ENCODE results near the gene GRM8. TPM values are rescaled to one million over a fixed set of nuclear protein-coding genes. Genes with fewer than 3 reads are reported as not detected.

The GRM8 gene
- total RNA-seq, 1 experiment from 2014 or later: 1.8 TPM

DNA sequence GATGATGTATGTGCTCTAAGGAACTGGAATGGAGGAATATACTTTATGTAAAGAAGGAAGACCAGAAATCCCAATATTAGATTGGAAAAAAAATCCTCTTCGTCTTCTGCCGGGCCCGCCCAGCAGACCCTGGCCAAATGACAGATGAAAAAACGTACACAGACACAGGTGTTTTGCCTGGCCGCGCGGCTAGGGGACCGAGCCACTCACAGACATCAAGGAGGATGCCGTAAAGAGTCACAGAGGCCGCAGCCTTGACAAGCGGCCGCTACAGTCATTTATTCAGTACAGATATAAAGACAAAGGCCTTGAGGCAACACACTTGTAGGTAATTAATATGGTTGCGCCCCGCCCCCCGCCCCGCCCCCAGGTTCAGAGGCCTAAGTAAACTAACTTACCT, 594.1 kb downstream of the GRM8 start:
- Mint-ChIP-seq H3K27me3 (ENCODE audit: low read depth) (no peaks in the 10 kb centered on the region), H3K4me3 (no peak overlapping the region), H3K36me3 (ENCODE audit: insufficient read depth in 1 of 3, low read depth in 3 of 3) (no peaks in the 10 kb centered on the region), H3K27ac (no peak overlapping the region), H3K4me1 (peaks cover 14 to 31% of the 10 kb centered on the region in 2 experiments), H3K9me3 (no peaks in the 10 kb centered on the region)
- Histone ChIP-seq H3K18ac (ENCODE audit: insufficient read length, low read depth, low read length) (no peak overlapping the region), H3K9me3 (ENCODE audit: control insufficient read depth, low read depth, low read length) (no peaks in the 10 kb centered on the region), H2BK12ac (ENCODE audit: insufficient read length, low read depth, low read length) (no peak overlapping the region), H2BK20ac (ENCODE audit: low read depth, low read length, poor library complexity, severe bottlenecking) (no peak overlapping the region), H3K27ac (ENCODE audit: insufficient read length, low read depth, low read length) (no peak overlapping the region), H4K91ac (ENCODE audit: insufficient read length, low read depth, low read length) (no peak overlapping the region), H2AFZ (ENCODE audit: low read length) (no peak overlapping the region), H2BK5ac (ENCODE audit: insufficient read length, low read length) (no peak overlapping the region), H3K4me2 (ENCODE audit: insufficient read depth, insufficient read length, low read length) (no peak overlapping the region), H3K4ac (ENCODE audit: low read depth, low read length) (no peak overlapping the region), H3K79me1 (ENCODE audit: insufficient read depth, low read depth, low read length, poor library complexity, severe bottlenecking) (no peaks in the 10 kb centered on the region), H4K8ac (replicated peaks; ENCODE audit: insufficient read length, low read depth, low read length) (no peak overlapping the region), H3K23ac (ENCODE audit: insufficient read length, low read depth, low read length) (no peak overlapping the region), H3K14ac (ENCODE audit: insufficient read depth, low read length) (no peak overlapping the region), H3K9ac (ENCODE audit: extremely low read depth, insufficient read length, low read length) (no peak overlapping the region), H3K56ac (ENCODE audit: insufficient read length, low read depth, low read length) (no peak overlapping the region), H2AK5ac (ENCODE audit: insufficient read length, low read length) (no peak overlapping the region), H3K4me1 (ENCODE audit: insufficient read depth, low read length) (no peaks in the 10 kb centered on the region), H3K79me2 (ENCODE audit: insufficient read depth, low read length) (no peaks in the 10 kb centered on the region), H4K20me1 (ENCODE audit: control insufficient read depth, insufficient read depth, insufficient read length) (no peaks in the 10 kb centered on the region), H3K27me3 (ENCODE audit: insufficient read depth, low read length) (no peaks in the 10 kb centered on the region), H2BK15ac (ENCODE audit: low read depth, low read length) (no peak overlapping the region), H3K23me2 (ENCODE audit: insufficient read length, low read depth, low read length, poor library complexity, severe bottlenecking) (no peaks in the 10 kb centered on the region), H2BK120ac (ENCODE audit: low read depth, low read length, poor library complexity, severe bottlenecking) (no peak overlapping the region), H4K5ac (ENCODE audit: insufficient read length, low read depth, low read length) (no peak overlapping the region), H3T11ph (ENCODE audit: low read length) (no peak overlapping the region)
- WGBS (ENCODE audit: extremely low coverage, insufficient read length, low lambda C conversion rate): no CpG with 5 or more reads among the region's 16 CpGs
- DNase-seq: no peak
- TF ChIP-seq, protein P1, sequence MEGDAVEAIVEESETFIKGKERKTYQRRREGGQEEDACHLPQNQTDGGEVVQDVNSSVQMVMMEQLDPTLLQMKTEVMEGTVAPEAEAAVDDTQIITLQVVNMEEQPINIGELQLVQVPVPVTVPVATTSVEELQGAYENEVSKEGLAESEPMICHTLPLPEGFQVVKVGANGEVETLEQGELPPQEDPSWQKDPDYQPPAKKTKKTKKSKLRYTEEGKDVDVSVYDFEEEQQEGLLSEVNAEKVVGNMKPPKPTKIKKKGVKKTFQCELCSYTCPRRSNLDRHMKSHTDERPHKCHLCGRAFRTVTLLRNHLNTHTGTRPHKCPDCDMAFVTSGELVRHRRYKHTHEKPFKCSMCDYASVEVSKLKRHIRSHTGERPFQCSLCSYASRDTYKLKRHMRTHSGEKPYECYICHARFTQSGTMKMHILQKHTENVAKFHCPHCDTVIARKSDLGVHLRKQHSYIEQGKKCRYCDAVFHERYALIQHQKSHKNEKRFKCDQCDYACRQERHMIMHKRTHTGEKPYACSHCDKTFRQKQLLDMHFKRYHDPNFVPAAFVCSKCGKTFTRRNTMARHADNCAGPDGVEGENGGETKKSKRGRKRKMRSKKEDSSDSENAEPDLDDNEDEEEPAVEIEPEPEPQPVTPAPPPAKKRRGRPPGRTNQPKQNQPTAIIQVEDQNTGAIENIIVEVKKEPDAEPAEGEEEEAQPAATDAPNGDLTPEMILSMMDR (conservative IDR thresholded peaks at IDR 0.05): no peak

All from H9 (cell line).